HG02798 (cell line): ENCODE data around the gene HPCA.

Experiments
- ATAC-seq: cut with Tn5 transposase; IDR thresholded peaks from one replicate; pipeline ENCODE4 v1.9.1; 2021; ENCODE audit warnings: mild to moderate bottlenecking; ENCODE audit not compliant: unreplicated experiment, poor library complexity

The HPCA gene

GRCh38 chr1:32870615-32871363 lies 15.5 kb upstream of the HPCA start, which contains the start of gene FNDC5:
FNDC5 (minus strand) TSS chr1:32870912.
- no peak for ATAC-seq

- no peak for ATAC-seq
Measured at GRCh38 chr1:32871364-32872191, 14.7 kb upstream of the HPCA start.

GRCh38 chr1:32872192-32872460 lies 14.2 kb upstream of the HPCA start:
- ATAC-seq: no peak

- ATAC-seq: no peak
Measured at GRCh38 chr1:32873484-32873883, 12.8 kb upstream of the HPCA start.

GRCh38 chr1:32874860-32875752 lies 11.2 kb upstream of the HPCA start:
- ATAC-seq: no peak

GRCh38 chr1:32876341-32877210 lies 9.7 kb upstream of the HPCA start:
- ATAC-seq: no peak

- ATAC-seq: no peak
Measured at GRCh38 chr1:32877211-32878110, 8.8 kb upstream of the HPCA start.

- ATAC-seq: no peak
Measured at GRCh38 chr1:32878183-32878582, 8.1 kb upstream of the HPCA start.

- ATAC-seq: no peak
Measured at GRCh38 chr1:32878637-32879041, 7.7 kb upstream of the HPCA start.

GRCh38 chr1:32881291-32881690 lies 5.0 kb upstream of the HPCA start:
- ATAC-seq: no peak

GRCh38 chr1:32881871-32882850 lies 4.1 kb upstream of the HPCA start:
- ATAC-seq: no peak

- ATAC-seq: no peak
Measured at GRCh38 chr1:32883338-32884031, 2.8 kb upstream of the HPCA start.

GRCh38 chr1:32884032-32884372 lies 2.3 kb upstream of the HPCA start:
- no peak for ATAC-seq

GRCh38 chr1:32884726-32885125 lies 1.6 kb upstream of the HPCA start:
- ATAC-seq: no peak

GRCh38 chr1:32885676-32886003 lies 651 bp upstream of the HPCA start:
- ATAC-seq: no peak

GRCh38 chr1:32886828-32887414 lies 630 bp downstream of the HPCA start:
- no peak for ATAC-seq

- ATAC-seq: no peak
Measured at GRCh38 chr1:32887623-32888022, 1.3 kb downstream of the HPCA start.
